H1 (cell line): ENCODE data around the gene LRRC26. TPM values are rescaled to one million over a fixed set of nuclear protein-coding genes. Genes with fewer than 3 reads are reported as not detected.

Experiments used
- CTCF ChIA-PET: fragments of 300-600 bp; sonication (Branson Sonifier 250); formaldehyde crosslinking; loops from one replicate; lab custom pipeline; 2021; ENCODE audit not compliant: partially characterized antibody; lab: Charles Lee
- POLR2A ChIA-PET: fragments of 300-600 bp; sonication (Branson Sonifier 250); formaldehyde crosslinking; loops from one replicate; lab custom pipeline; 2021; ENCODE audit warnings: inconsistent platforms; ENCODE audit not compliant: partially characterized antibody; lab: Charles Lee
- DNase-seq, 2 experiments: peaks; one replicate each; pipeline versions ENCODE4 v3.0.0 to v3.0.0-alpha.2; 2010 to 2022; ENCODE audit warnings: low spot score in 2 of 2, low read depth in 1 of 2, mixed read lengths in 1 of 2
- FAIRE-seq: peaks from 2 replicates; lab custom pipeline; 2011; peaks lifted over from hg19 to GRCh38; lab: Jason Lieb, UNC
- H2AFZ ChIP-seq: 2 replicates; pipeline ENCODE4 v1.8.1; 2012; ENCODE audit warnings: low read length, inconsistent platforms
- H2AK5ac ChIP-seq: 2 replicates; pipeline ENCODE4 v1.6.1; 2013; ENCODE audit warnings: low read depth, low read length
- H2BK120ac ChIP-seq: replicated peaks from 2 replicates; pipeline ENCODE3; 2013; ENCODE audit warnings: low read depth, low read length, inconsistent platforms
- H2BK12ac ChIP-seq: 2 replicates; pipeline ENCODE4 v1.6.1; 2013; ENCODE audit warnings: low read depth, low read length
- H2BK15ac ChIP-seq: 2 replicates; pipeline ENCODE4 v1.6.1; 2013; ENCODE audit warnings: low read length
- H2BK20ac ChIP-seq: 2 replicates; pipeline ENCODE4 v1.6.1; 2013; ENCODE audit warnings: low read length
- H2BK5ac ChIP-seq: 2 replicates; pipeline ENCODE4 v1.6.1; 2013; ENCODE audit warnings: low read depth, low read length
- H3K14ac ChIP-seq: 2 replicates; pipeline ENCODE4 v1.6.1; 2013; ENCODE audit warnings: inconsistent platforms; ENCODE audit not compliant: insufficient read length
- H3K18ac ChIP-seq: 2 replicates; pipeline ENCODE4 v1.6.1; 2013; ENCODE audit warnings: low read length; ENCODE audit errors: extremely low read depth
- H3K23ac ChIP-seq: 2 replicates; pipeline ENCODE4 v1.6.1; 2013; ENCODE audit warnings: inconsistent platforms; ENCODE audit not compliant: insufficient read length
- H3K23me2 ChIP-seq: 2 replicates; pipeline ENCODE4 v1.6.1; 2013; ENCODE audit warnings: low read depth, low read length
- H3K27ac ChIP-seq: 2 replicates; pipeline ENCODE4 v1.6.1; 2011; ENCODE audit warnings: low read depth, low read length, inconsistent platforms
- H3K27me3 ChIP-seq, 4 experiments: replicated peaks in 1 of 4; 1 replicate in 1 of 4; 2 replicates in 3 of 4; pipeline versions ENCODE4 v1.6.1 to v1.8.1; 2011 to 2013; ENCODE audit warnings: low read length in 3 of 4, mild to moderate bottlenecking in 3 of 4, inconsistent platforms in 2 of 4, mixed read lengths in 2 of 4, moderate library complexity in 1 of 4; ENCODE audit not compliant: control insufficient read depth in 3 of 4, insufficient read depth in 3 of 4; ENCODE audit errors: extremely low read depth in 1 of 4
- H3K36me3 ChIP-seq, 4 experiments: 2 replicates each; pipeline versions ENCODE4 v1.6.1 to v1.8.1; 2011 to 2013; ENCODE audit warnings: mild to moderate bottlenecking in 4 of 4, low read length in 3 of 4, moderate library complexity in 2 of 4, control low read depth in 1 of 4, inconsistent platforms in 1 of 4; ENCODE audit not compliant: insufficient read depth in 4 of 4, control insufficient read depth in 2 of 4
- H3K4ac ChIP-seq: replicated peaks from 2 replicates; pipeline ENCODE3; 2013; ENCODE audit warnings: low read length, low read depth, mixed read lengths, inconsistent platforms; ENCODE audit not compliant: insufficient read length
- H3K4me1 ChIP-seq, 4 experiments: replicated peaks in 1 of 4; 1 replicate in 1 of 4; 2 replicates in 3 of 4; pipeline versions ENCODE4 v1.6.1 to v1.8.1; 2011 to 2013; ENCODE audit warnings: low read length in 3 of 4, inconsistent platforms in 2 of 4, mixed read lengths in 1 of 4; ENCODE audit not compliant: insufficient read depth in 4 of 4, control insufficient read depth in 3 of 4
- H3K4me2 ChIP-seq, 2 experiments: 2 replicates each; pipeline versions ENCODE4 v1.6.1 to v1.8.1; 2011 to 2013; ENCODE audit warnings: low read depth in 2 of 2, low read length in 2 of 2, control low read depth in 1 of 2, inconsistent platforms in 1 of 2, mild to moderate bottlenecking in 1 of 2; ENCODE audit not compliant: insufficient read depth in 1 of 2
- H3K4me3 ChIP-seq, 4 experiments: fragments of 200-600, 300-600 bp in 1 of 4; sonication (generic), shearing (Covaris generic), sonication (Bioruptor Twin) in 1 of 4; 2 replicates each; pipeline versions ENCODE4 v1.5.1 to v1.8.1; 2011 to 2016; ENCODE audit warnings: low read length in 4 of 4, low read depth in 3 of 4, control low read depth in 2 of 4, inconsistent platforms in 2 of 4, mild to moderate bottlenecking in 2 of 4, mixed read lengths in 1 of 4, moderate library complexity in 1 of 4; ENCODE audit not compliant: insufficient read depth in 2 of 4; ENCODE audit errors: extremely low read depth in 1 of 4
- H3K56ac ChIP-seq: replicated peaks from 2 replicates; pipeline ENCODE3; 2013; ENCODE audit warnings: low read depth, mild to moderate bottlenecking, mixed read lengths, low read length, inconsistent platforms; ENCODE audit not compliant: insufficient read length
- H3K79me1 ChIP-seq: 2 replicates; pipeline ENCODE4 v1.6.1; 2013; ENCODE audit warnings: low read depth, low read length, control low read depth
- H3K79me2 ChIP-seq, 2 experiments: 2 replicates each; pipeline versions ENCODE4 v1.6.1 to v1.8.1; 2012 to 2013; ENCODE audit warnings: low read length in 2 of 2, mild to moderate bottlenecking in 2 of 2, inconsistent platforms in 1 of 2; ENCODE audit not compliant: insufficient read depth in 2 of 2, control insufficient read depth in 1 of 2
- H3K9ac ChIP-seq, 4 experiments: replicated peaks in 1 of 4; 1 replicate in 1 of 4; 2 replicates in 3 of 4; pipeline versions ENCODE4 v1.6.1 to v1.8.1; 2011 to 2013; ENCODE audit warnings: low read depth in 3 of 4, low read length in 3 of 4, control low read depth in 2 of 4, mild to moderate bottlenecking in 2 of 4, moderate library complexity in 2 of 4, inconsistent platforms in 1 of 4; ENCODE audit errors: extremely low read depth in 1 of 4
- H3K9me3 ChIP-seq, 2 experiments: 2 replicates each; pipeline versions ENCODE4 v1.6.1 to v1.8.1; 2012 to 2013; ENCODE audit warnings: mild to moderate bottlenecking in 2 of 2, moderate library complexity in 2 of 2, control low read depth in 1 of 2, inconsistent platforms in 1 of 2, low read depth in 1 of 2, low read length in 1 of 2, mixed read lengths in 1 of 2; ENCODE audit not compliant: insufficient read depth in 2 of 2
- H4K20me1 ChIP-seq, 2 experiments: replicated peaks in 1 of 2; 2 replicates each; pipeline versions ENCODE3 to v1.8.1; 2011 to 2013; ENCODE audit warnings: inconsistent platforms in 2 of 2, low read length in 2 of 2, mild to moderate bottlenecking in 1 of 2; ENCODE audit not compliant: insufficient read depth in 2 of 2, control insufficient read depth in 1 of 2
- H4K5ac ChIP-seq: 2 replicates; pipeline ENCODE4 v1.6.1; 2013; ENCODE audit warnings: low read length, low read depth, mixed read lengths, inconsistent platforms; ENCODE audit not compliant: insufficient read length
- H4K8ac ChIP-seq: 2 replicates; pipeline ENCODE4 v1.8.0; 2013; ENCODE audit warnings: mild to moderate bottlenecking, moderate library complexity, low read length, inconsistent platforms; ENCODE audit not compliant: insufficient read depth; ENCODE audit errors: extremely low read depth
- H4K91ac ChIP-seq: replicated peaks from 2 replicates; pipeline ENCODE3; 2013; ENCODE audit warnings: low read length, mixed read lengths, inconsistent platforms; ENCODE audit not compliant: insufficient read length
- ATF2 ChIP-seq: IDR thresholded peaks from 2 replicates; pipeline ENCODE4 v1.6.1; 2012; ENCODE audit warnings: low read length, inconsistent platforms
- BCL11A ChIP-seq, 2 experiments: IDR thresholded peaks; one replicate each; pipeline ENCODE4 v1.6.1; 2011; ENCODE audit warnings: low read depth in 2 of 2, low read length in 2 of 2, mild to moderate bottlenecking in 2 of 2
- HDAC6 ChIP-seq: IDR thresholded peaks from one replicate; pipeline ENCODE4 v1.7.1; 2012; ENCODE audit warnings: low read depth, mild to moderate bottlenecking, inconsistent platforms, low read length, moderate library complexity
- JUN ChIP-seq: IDR thresholded peaks from 2 replicates; pipeline ENCODE4 v1.6.1; 2011; ENCODE audit warnings: low read depth, mild to moderate bottlenecking, improper control_type of control experiment, low read length
- POLR2AphosphoS5 ChIP-seq: IDR thresholded peaks from 2 replicates; pipeline ENCODE4 v1.6.1; 2011; ENCODE audit warnings: low read depth, low read length
- RBBP5 ChIP-seq: IDR thresholded peaks from 2 replicates; pipeline ENCODE4 v1.7.1; 2012; ENCODE audit warnings: low read depth, mild to moderate bottlenecking, inconsistent platforms, low read length, moderate library complexity, borderline replicate concordance
- SAP30 ChIP-seq: fragments of 300-600 bp; sonication (generic); IDR thresholded peaks from 2 replicates; pipeline ENCODE4 v1.7.1; 2012; ENCODE audit warnings: low read length, moderate library complexity, mild to moderate bottlenecking, inconsistent platforms; ENCODE audit not compliant: insufficient read depth, insufficient replicate concordance
- TAF7 ChIP-seq: optimal IDR thresholded peaks from 2 replicates; pipeline ENCODE3; 2011; ENCODE audit warnings: low read depth, mild to moderate bottlenecking, inconsistent platforms, low read length, moderate library complexity, borderline replicate concordance
- WGBS, 2 experiments: shearing (Covaris generic) in 1 of 2; methylation state at CpG; one replicate each; pipeline versions ENCODE4 v1.1.6 to v1.1.7; 2013 to 2015; ENCODE audit warnings: low lambda C conversion rate in 2 of 2, mixed read lengths in 2 of 2, inconsistent platforms in 1 of 2, low coverage in 1 of 2, missing lambda C conversion rate in 1 of 2; ENCODE audit not compliant: insufficient replicate concordance in 2 of 2, insufficient coverage in 1 of 2, insufficient read length in 1 of 2; ENCODE audit errors: extremely low coverage in 1 of 2, missing lambda C conversion rate in 1 of 2; 5-methylcytosine and 5-hydroxymethylcytosine counted together
- polyA plus RNA-seq, 7 experiments: library from polyadenylated mRNA; depleted of rRNA in 3 of 7; stranded (reverse) in 5 of 7; unstranded in 2 of 7; fragments of >200 nt in 5 of 7; fragments of 200-250 nt in 2 of 7; gene quantifications; 1 replicate in 5 of 7; 2 replicates in 1 of 7; 4 replicates in 1 of 7; pipeline versions ENCODE4 v1.2.1 to v1.2.3, GENCODE V29; 2011 to 2013; ENCODE audit warnings: missing spikeins in 2 of 7, mixed read lengths in 2 of 7
- total RNA-seq: library from RNA; stranded (reverse); fragmentation: NEBNext Ultra II Directional; extraction: Animal tissue kit (Norgen Biotek cat#: 25700); gene quantifications from 2 replicates; pipeline ENCODE4 v1.2.1, GENCODE V29; 2021

The LRRC26 gene
- total and polyA plus RNA-seq, 2 of the 8 experiments (the other 6 are each of a cell fraction or from before 2014, with no cell fraction given): 0.34 to 0.85 TPM

- WGBS, 2 experiments: 94% methylated on average over 39 of the region's 45 CpGs; no CpG with 5 or more reads in 1 of the 2 experiments
- Histone ChIP-seq H4K8ac (no peak overlapping the region), H4K5ac (no peak overlapping the region), H3K23ac (no peak overlapping the region), H2BK12ac (peak overlapping the region; percentile 68; the same call in 1 of the 2 replicates), H3K36me3 (no peaks in the 10 kb centered on the region), H3K4ac (peak overlapping the region; percentile 53), H2BK20ac (no peak overlapping the region), H3K23me2 (peaks cover 7% of the 10 kb centered on the region; the same call in 1 of the 2 replicates), H3K9me3 (no peaks in the 10 kb centered on the region), H3K27me3 (peaks cover 9 to 35% (median 28%) of the 10 kb centered on the region in 4 experiments), H3K79me1 (no peaks in the 10 kb centered on the region), H3K9ac (no peak overlapping the region), H4K91ac (no peak overlapping the region), H3K4me1 (peaks cover 0 to 20% (median 11%) of the 10 kb centered on the region in 4 experiments; a peak in 6 of 7 replicates), H3K14ac (no peak overlapping the region), H4K20me1 (peaks cover 2 to 15% of the 10 kb centered on the region in 2 experiments), H3K18ac (no peak overlapping the region), H2BK15ac (no peak overlapping the region), H2AFZ (no peak overlapping the region), H3K79me2 (no peaks in the 10 kb centered on the region), H3K4me3 (no peak overlapping the region), H2BK5ac (no peak overlapping the region), H3K4me2 (no peak overlapping the region), H3K56ac (no peak overlapping the region), H2BK120ac (no peak overlapping the region), H3K27ac (no peak overlapping the region), H2AK5ac (no peak overlapping the region)
- DNase-seq: no peak
- no peak for FAIRE-seq
- CTCF ChIA-PET: interaction anchor here (0.6 to 3.9 kb wide), 23 partner anchors 8 to 178 kb away, joined by 3 to 47 read pairs (median 4); partner anchors contain the start of genes ABCA2, ANAPC2, CLIC3 and GRIN1
- TF ChIP-seq ATF2 (no peak), TAF7 (no peak), JUN (no peak), POLR2AphosphoS5 (no peak), HDAC6 (no peak), BCL11A (IDR thresholded peaks at IDR 0.05; ENCODE audit: low read depth in 2 of 2, low read length in 2 of 2) (no peak), RBBP5 (no peak), SAP30 (no peak)
- POLR2A ChIA-PET: interaction anchor here (0.8 to 3.7 kb wide), 14 partner anchors 10 to 105 kb away, joined by 3 to 15 read pairs (median 4); partner anchors contain the start of genes ANAPC2, SSNA1, TPRN and TUBB4B
Observed at GRCh38 chr9:137173796-137174664, 4.2 kb upstream of the LRRC26 start.
